GM18508 (cell line): Measurements from ENCODE around the gene GTF2H4.
"Not testable (repeated sequence)": the region's sequence is repeated elsewhere in the genome, so short reads cannot be mapped to it uniquely, and the experiment has no call there.

Source experiments
- ATAC-seq: cut with Tn5 transposase; IDR thresholded peaks from one replicate; pipeline ENCODE4 v1.9.1; 2021; ENCODE audit warnings: moderate number of reproducible peaks; ENCODE audit not compliant: insufficient read depth, unreplicated experiment

The GTF2H4 gene

GRCh38 chr6:30893666-30894065 is 14.3 kb upstream of the GTF2H4 start:
- no peak for ATAC-seq

- no peak for ATAC-seq
Observed at GRCh38 chr6:30894381-30894780, 13.6 kb upstream of the GTF2H4 start.

DNA sequence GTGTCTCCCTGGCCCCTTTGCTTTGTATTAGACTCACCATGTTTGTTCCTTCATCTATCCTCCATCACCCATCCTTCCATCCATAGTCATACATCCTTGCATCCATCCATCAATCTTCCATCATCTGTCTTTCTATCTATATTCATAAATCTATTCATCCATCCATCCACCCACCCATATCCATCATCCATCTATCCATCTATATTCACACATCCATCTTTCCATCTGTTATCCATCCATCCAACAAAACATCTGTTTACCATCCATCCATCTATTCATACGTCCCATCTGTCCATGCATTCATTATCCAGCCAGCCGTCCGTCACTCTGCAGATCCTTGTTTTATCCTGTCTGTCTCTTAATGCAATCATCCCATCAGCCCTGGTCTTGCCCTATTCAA is 13.1 kb upstream of the GTF2H4 start:
- ATAC-seq, result no peak

GRCh38 chr6:30895343-30895742 is 12.7 kb upstream of the GTF2H4 start:
- no peak for ATAC-seq

- ATAC-seq, result no peak
Observed at GRCh38 chr6:30896541-30896940, 11.5 kb upstream of the GTF2H4 start.

DNA sequence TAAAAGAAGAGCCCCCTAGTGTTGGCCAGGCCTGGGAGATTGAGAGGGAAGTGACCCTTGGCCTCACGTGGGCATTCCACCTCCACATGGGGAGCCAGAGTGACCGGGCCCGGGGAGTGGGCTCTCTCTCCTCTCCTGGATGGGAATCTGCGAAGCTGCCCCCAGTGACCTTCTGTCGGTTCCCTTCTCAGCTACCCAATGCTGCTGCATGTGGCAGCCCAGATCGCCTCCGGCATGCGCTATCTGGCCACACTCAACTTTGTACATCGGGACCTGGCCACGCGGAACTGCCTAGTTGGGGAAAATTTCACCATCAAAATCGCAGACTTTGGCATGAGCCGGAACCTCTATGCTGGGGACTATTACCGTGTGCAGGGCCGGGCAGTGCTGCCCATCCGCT is 10.1 kb upstream of the GTF2H4 start:
- no peak for ATAC-seq

DNA sequence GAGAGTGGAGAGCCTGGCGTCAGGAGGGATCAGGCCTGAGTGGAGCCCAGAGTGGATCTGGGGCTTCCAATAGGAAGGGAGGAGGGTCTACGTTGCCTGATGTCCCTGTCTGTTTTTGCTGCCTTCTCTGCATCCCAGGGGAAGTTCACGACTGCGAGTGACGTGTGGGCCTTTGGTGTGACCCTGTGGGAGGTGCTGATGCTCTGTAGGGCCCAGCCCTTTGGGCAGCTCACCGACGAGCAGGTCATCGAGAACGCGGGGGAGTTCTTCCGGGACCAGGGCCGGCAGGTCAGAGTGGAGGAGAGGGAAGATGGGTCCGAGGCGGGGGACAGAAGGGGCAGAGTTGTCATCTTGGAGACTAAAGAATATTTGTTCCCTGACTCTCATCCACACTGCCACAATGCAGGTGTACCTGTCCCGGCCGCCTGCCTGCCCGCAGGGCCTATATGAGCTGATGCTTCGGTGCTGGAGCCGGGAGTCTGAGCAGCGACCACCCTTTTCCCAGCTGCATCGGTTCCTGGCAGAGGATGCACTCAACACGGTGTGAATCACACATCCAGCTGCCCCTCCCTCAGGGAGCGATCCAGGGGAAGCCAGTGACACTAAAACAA is 9.2 kb upstream of the GTF2H4 start:
- ATAC-seq, result no peak

GRCh38 chr6:30900863-30901417 is 7.1 kb upstream of the GTF2H4 start:
- ATAC-seq, result no peak

DNA sequence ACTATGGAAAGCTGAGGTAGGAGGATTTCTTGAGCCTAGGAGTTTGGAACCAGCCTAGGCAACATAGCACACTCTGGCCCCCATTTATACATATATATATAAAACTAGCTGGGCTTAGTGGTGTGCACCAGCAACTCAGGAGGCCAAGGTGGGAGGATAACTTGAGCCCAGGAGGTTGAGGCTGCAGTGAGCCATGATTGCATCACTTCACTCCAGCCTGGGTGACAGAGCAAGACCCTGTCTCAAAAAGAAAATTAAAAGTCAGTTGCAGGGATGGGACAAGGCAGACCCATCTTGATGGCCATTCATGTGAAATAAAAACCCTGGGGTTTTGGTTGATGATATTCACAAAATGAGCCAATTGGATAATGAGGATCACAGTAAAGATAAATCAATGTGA is 6.6 kb upstream of the GTF2H4 start:
- ATAC-seq, result no peak

GRCh38 chr6:30902196-30902595 is 5.8 kb upstream of the GTF2H4 start:
- not testable (repeated sequence) for ATAC-seq

GRCh38 chr6:30902709-30903108 is 5.3 kb upstream of the GTF2H4 start:
- ATAC-seq, result no peak

- ATAC-seq, result no peak
Observed at GRCh38 chr6:30903236-30903635, 4.8 kb upstream of the GTF2H4 start.

DNA sequence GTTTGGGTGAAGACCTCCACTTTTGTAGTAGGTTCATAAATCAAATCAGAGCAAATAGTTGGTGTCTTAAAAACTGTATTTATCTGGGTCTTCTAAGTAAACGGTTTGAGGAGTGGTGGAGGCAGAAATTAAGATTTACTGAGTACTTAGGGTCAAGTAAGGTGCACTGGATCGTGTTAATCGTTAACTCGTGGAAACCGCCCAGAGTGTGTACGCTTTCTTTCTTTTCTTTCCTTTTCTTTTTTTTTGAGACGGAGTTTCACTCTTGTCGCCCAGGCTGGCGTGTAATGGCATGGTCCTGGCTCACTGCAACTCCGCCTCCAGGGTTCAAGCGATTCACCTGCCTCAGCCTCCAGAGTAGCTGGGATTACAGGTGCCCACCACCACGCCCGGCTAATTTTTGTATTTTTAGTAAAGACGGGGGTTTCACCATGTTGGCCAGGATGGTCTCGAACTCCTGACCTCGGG is 683 bp upstream of the GTF2H4 start:
- ATAC-seq, result not testable (repeated sequence)

DNA sequence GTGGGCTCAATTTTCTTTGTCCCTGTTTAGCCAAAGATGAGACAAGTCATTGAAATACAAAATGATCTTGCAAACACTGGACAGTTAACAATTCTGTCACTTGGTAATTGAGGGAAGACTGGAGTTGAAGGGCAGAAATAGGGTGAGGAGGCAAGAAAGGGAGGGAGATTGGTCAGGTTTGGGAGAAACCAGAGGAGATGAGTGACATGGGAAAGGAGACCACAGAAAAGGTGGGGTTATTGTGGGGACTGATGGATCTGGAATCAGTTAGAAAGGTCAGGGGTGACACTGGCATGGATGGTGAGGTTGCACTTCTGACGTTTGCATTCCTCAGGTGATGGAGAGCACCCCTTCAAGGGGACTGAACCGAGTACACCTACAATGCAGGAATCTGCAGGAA is 693 bp downstream of the GTF2H4 start:
- ATAC-seq, result no peak

DNA sequence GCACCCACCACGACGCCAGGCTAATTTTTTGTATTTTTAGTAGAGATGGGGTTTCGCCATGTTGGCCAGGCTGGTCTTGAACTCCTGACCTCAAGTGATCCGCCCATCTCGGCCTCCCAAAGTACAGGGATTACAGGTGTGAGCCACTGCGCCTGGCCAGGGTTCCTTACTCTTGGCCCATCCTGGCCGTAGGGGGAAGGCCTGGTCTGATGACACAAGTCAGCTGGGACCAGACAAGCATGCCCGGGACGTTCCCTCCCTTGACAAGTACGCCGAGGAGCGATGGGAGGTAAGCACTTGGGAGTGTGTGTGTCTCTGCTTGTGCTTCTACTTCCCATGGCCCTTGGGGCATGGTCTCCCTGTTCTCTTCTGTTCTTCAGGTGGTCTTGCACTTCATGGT is 2.5 kb downstream of the GTF2H4 start:
- not testable (repeated sequence) for ATAC-seq

DNA sequence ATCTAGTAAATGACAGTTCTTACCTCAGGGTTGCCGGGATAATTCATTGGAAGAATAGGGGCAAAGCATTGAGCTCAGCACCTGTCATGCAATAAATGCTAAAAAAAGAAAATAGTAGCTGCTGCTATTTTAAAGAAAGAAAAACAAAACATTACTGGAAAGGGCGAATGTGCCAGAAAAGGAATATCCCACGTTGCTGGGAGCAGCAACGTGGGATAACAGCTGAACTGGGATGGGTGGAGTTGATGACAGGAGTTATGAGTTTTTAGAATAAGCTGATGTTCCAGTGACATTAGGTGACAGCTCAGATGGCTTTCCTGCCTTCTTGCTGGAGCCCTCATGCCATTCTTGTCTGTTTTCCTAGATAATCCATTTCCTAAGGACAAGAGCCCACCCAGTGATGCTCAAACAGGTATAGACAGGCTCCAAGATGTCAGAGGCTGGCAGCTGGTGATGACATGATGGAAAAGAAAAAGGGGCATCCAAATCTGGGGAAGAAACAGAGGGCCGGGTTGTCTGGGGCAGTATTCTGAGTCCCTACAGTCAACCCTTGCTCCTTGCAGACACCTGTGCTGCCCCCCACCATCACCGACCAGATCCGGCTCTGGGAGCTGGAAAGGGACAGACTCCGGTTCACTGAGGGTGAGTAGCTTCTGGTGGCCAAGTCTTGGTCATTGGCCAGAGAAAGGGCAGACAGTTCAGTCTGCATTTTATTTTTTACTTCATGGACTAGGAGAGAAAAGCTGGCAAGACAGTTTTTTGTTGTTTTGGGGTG is 4.9 kb downstream of the GTF2H4 start:
- ATAC-seq, result no peak

DNA sequence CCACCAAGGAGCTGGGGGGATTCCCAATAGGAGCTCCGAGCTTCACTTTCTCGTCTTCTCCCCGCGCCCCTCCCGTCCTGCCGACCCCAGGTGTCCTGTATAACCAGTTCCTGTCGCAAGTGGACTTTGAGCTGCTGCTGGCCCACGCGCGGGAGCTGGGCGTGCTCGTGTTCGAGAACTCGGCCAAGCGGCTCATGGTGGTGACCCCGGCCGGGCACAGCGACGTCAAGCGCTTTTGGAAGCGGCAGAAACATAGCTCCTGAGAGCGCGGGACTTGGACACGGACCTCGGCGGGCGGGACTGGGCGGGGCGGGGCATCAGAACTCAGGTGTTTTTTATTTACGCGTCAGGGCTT is 5.7 kb downstream of the GTF2H4 start:
- ATAC-seq, result no peak

GRCh38 chr6:30914076-30914853 is 6.3 kb downstream of the GTF2H4 start, which contains the start of gene VARS2:
Gene VARS2, plus strand, starts transcription at chr6:30914238. Its CDS starts 599 bp downstream, at chr6:30914837.
- ATAC-seq, result peak; percentile 40

DNA sequence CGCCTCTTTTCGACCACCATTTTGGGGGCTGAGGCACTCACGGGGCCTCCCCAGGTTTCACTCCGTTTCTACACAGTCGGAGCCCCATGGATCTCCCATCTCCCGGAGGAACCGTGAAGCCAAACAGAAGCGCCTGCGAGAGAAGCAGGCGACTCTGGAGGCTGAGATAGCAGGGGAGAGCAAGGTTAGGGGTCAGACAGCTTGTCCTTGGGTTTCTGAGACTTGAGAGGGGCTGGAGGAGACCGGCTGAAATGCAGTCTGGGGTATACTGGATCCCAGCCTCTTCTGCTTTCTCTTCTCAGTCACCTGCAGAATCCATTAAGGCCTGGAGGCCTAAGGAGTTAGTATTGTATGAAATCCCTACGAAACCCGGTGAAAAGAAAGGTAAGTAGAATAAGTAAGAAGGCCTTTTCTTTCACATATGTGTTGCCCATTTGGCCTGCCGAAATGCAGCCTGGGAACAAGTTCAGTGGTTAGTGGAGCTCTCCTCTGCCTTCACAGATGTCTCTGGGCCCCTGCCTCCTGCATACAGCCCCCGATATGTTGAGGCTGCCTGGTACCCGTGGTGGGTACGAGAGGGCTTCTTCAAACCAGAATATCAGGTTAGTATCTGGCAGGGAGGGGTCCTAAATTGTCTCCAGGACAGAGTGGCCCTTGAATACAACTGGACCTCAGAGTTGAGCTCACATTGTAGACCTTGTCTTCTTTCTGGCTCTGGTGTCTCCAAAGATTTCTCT is 7.0 kb downstream of the GTF2H4 start:
- no peak for ATAC-seq

DNA sequence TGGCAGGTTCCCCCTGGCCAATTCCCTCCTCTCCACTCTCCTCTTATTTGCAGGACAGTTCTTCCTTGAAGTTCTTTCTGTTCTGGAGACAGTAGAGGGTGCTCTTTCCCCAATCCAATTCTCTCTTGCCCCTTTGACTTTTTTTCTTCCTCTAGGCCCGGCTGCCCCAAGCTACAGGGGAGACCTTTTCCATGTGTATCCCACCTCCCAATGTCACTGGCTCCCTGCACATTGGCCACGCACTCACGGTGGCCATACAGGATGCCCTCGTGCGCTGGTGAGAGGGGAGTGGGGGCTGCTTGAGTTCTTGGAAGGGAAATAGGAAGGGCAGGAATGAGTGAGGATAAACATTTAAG is 7.6 kb downstream of the GTF2H4 start:
- ATAC-seq, result no peak
